Fibroblast of pulmonary artery (primary cell): ENCODE measurements around the gene LSM14B.

Experiments
- DNase-seq: peaks from one replicate; pipeline ENCODE4 v3.0.0-alpha.2; 2010; ENCODE audit warnings: low read depth
- H3K4me3 ChIP-seq: replicated peaks from 2 replicates; pipeline ENCODE4 v1.5.1; 2011; ENCODE audit warnings: low read depth, mild to moderate bottlenecking, control low read depth, low read length, moderate library complexity
- CTCF ChIP-seq: IDR thresholded peaks from 2 replicates; pipeline ENCODE4 v1.5.1; 2011; ENCODE audit warnings: mild to moderate bottlenecking, control low read depth, low read length, inconsistent platforms; ENCODE audit errors: missing control alignments

The LSM14B gene

GRCh38 chr20:62158088-62158400, 35.8 kb downstream of the LSM14B start:
- no peak for DNase-seq
- TF ChIP-seq CTCF = no peak
- no peak overlapping the region for H3K4me3 ChIP-seq

GRCh38 chr20:62158541-62158940, 36.3 kb downstream of the LSM14B start:
- no peak for TF ChIP-seq CTCF
- H3K4me3 ChIP-seq = no peak overlapping the region
- DNase-seq = no peak

GRCh38 chr20:62159052-62159451, 36.8 kb downstream of the LSM14B start:
- H3K4me3 ChIP-seq = no peak overlapping the region
- TF ChIP-seq CTCF = no peak
- no peak for DNase-seq

GRCh38 chr20:62159839-62160238, 37.6 kb downstream of the LSM14B start:
- DNase-seq = no peak
- H3K4me3 ChIP-seq = no peak overlapping the region
- no peak for TF ChIP-seq CTCF

GRCh38 chr20:62160253-62160652, 38.0 kb downstream of the LSM14B start:
- DNase-seq = no peak
- TF ChIP-seq CTCF = no peak
- no peak overlapping the region for H3K4me3 ChIP-seq

- DNase-seq = no peak
- H3K4me3 ChIP-seq = no peak overlapping the region
- TF ChIP-seq CTCF = no peak
Observed at GRCh38 chr20:62160876-62161275, 38.6 kb downstream of the LSM14B start.

- no peak for TF ChIP-seq CTCF
- no peak overlapping the region for H3K4me3 ChIP-seq
- DNase-seq = peak; percentile 80
Observed at GRCh38 chr20:62161347-62161746, 39.1 kb downstream of the LSM14B start.
